GM19351 (cell line): ENCODE results near the gene GOLGA8N.
"Not testable (repeated sequence)": the region's sequence is repeated elsewhere in the genome, so short reads cannot be mapped to it uniquely, and the experiment has no call there.

Experiments used
- ATAC-seq: cut with Tn5 transposase; IDR thresholded peaks from one replicate; pipeline ENCODE4 v1.9.1; 2021; ENCODE audit warnings: mild to moderate bottlenecking, moderate library complexity; ENCODE audit not compliant: unreplicated experiment

The GOLGA8N gene

GRCh38 chr15:32593151-32593550, at the start of gene GOLGA8N:
Gene GOLGA8N (plus strand): TSS chr15:32593456.
- not testable (repeated sequence) for ATAC-seq

- ATAC-seq = not testable (repeated sequence)
These were observed 49.8 kb upstream of the GOLGA8N start for GRCh38 chr15:32543456-32543855.

- not testable (repeated sequence) for ATAC-seq
These were observed 48.1 kb upstream of the GOLGA8N start for GRCh38 chr15:32545129-32545528.

- ATAC-seq = not testable (repeated sequence)
These were observed 38.7 kb upstream of the GOLGA8N start for GRCh38 chr15:32554587-32554986.

- ATAC-seq = not testable (repeated sequence)
These were observed 31.1 kb upstream of the GOLGA8N start for GRCh38 chr15:32562198-32562597.

GRCh38 chr15:32568988-32569387, 24.3 kb upstream of the GOLGA8N start:
- not testable (repeated sequence) for ATAC-seq

GRCh38 chr15:32578482-32578881, 14.8 kb upstream of the GOLGA8N start:
- ATAC-seq = not testable (repeated sequence)

GRCh38 chr15:32585844-32586243, 7.4 kb upstream of the GOLGA8N start:
- ATAC-seq = not testable (repeated sequence)

GRCh38 chr15:32609518-32609917, 16.3 kb downstream of the GOLGA8N start:
- ATAC-seq = not testable (repeated sequence)

GRCh38 chr15:32610719-32611118, 17.5 kb downstream of the GOLGA8N start:
- ATAC-seq = not testable (repeated sequence)

GRCh38 chr15:32614712-32615050, 21.4 kb downstream of the GOLGA8N start:
- peak; percentile 21 for ATAC-seq

- ATAC-seq = peak; percentile 81
These were observed 22.0 kb downstream of the GOLGA8N start, which contains the start of gene ARHGAP11A for GRCh38 chr15:32615051-32615870. Gene ARHGAP11A (plus strand): TSS chr15:32615504. CDS start chr15:32616212, 708 bp downstream.

GRCh38 chr15:32615871-32616426, 22.7 kb downstream of the GOLGA8N start:
- peak; percentile 5 for ATAC-seq

- ATAC-seq = no peak
These were observed 43.2 kb downstream of the GOLGA8N start for GRCh38 chr15:32636410-32636809.

- peak; percentile 74 for ATAC-seq
These were observed 43.8 kb downstream of the GOLGA8N start for GRCh38 chr15:32636908-32637567.

GRCh38 chr15:32637704-32638103, 44.4 kb downstream of the GOLGA8N start:
- ATAC-seq = no peak

- no peak for ATAC-seq
These were observed 48.3 kb downstream of the GOLGA8N start, which contains the start of gene SCG5 for GRCh38 chr15:32641517-32642059. Gene SCG5 (plus strand): TSS chr15:32641710. CDS start chr15:32643593, 1,883 bp downstream.

GRCh38 chr15:32642667-32643435, 49.6 kb downstream of the GOLGA8N start:
- no peak for ATAC-seq

- ATAC-seq = no peak
These were observed 50.7 kb downstream of the GOLGA8N start for GRCh38 chr15:32643907-32644445.

GRCh38 chr15:32646291-32646690, 53.0 kb downstream of the GOLGA8N start:
- ATAC-seq = no peak
